Right ventricle myocardium superior (tissue), 1 donor: ENCODE results near the gene ANKS1B. TPM values are rescaled to one million over a fixed set of nuclear protein-coding genes. Genes with fewer than 3 reads are reported as not detected.
A peak's percentile ranks its signal among the peaks of the same experiment; 100 is the strongest.
"Not testable (repeated sequence)": the region's sequence is repeated elsewhere in the genome, so short reads cannot be mapped to it uniquely, and the experiment has no call there.

Experiments used
- ATAC-seq: fragments of 200-7000 bp; cut with Tn5 transposase; one replicate; pipeline ENCODE4 v1.9.1; 2020; ENCODE audit warnings: mild to moderate bottlenecking; ENCODE audit not compliant: poor library complexity
- DNase-seq: peaks from one replicate; pipeline ENCODE4 v3.0.0-alpha.2; 2020
- intact Hi-C: fragments of 100-400 bp; cut with DNase I; formaldehyde crosslinking; loops from one replicate; pipeline ENCODE4 v1.11.2; 2022
- total RNA-seq: library from RNA; stranded (reverse); fragmentation: NEBNext Ultra II Directional; extraction: Animal tissue kit (Norgen Biotek cat#: 25700); gene quantifications from one replicate; pipeline ENCODE4 v1.2.1, GENCODE V29; 2021
- donor health status: DM: no; HTN: yes; CAD: no; lungs with severe emphysema.

Gene ANKS1B
- total RNA-seq, 1 donor from 2014 or later, result 1.2 TPM

GRCh38 chr12:98873776-98874175, 1111.0 kb downstream of the ANKS1B start:
- intact Hi-C loops, result no loop called here
- ATAC-seq (no peak), DNase-seq (no peak)

GRCh38 chr12:98870504-98870903, 1114.2 kb downstream of the ANKS1B start:
- no peak for DNase-seq
- intact Hi-C loops, result no loop called here
- no peak for ATAC-seq

- ATAC-seq (no peak), DNase-seq (no peak)
- intact Hi-C loops, result no loop called here
Measured at GRCh38 chr12:98869886-98870503, 1114.7 kb downstream of the ANKS1B start.

GRCh38 chr12:98868538-98868937, 1116.2 kb downstream of the ANKS1B start:
- intact Hi-C loops, result no loop called here
- ATAC-seq (no peak), DNase-seq (no peak)

GRCh38 chr12:98868076-98868475, 1116.7 kb downstream of the ANKS1B start:
- no peak for ATAC-seq
- intact Hi-C loops, result no loop called here
- no peak for DNase-seq

- intact Hi-C loops, result no loop called here
- ATAC-seq (no peak), DNase-seq (no peak)
Measured at GRCh38 chr12:98864363-98864762, 1120.4 kb downstream of the ANKS1B start.

- ATAC-seq (no peak), DNase-seq (no peak)
- intact Hi-C loops, result no loop called here
Measured at GRCh38 chr12:98863167-98863566, 1121.6 kb downstream of the ANKS1B start.

- intact Hi-C loops, result no loop called here
- DNase-seq (no peak), ATAC-seq (no peak)
Measured at GRCh38 chr12:98861251-98861650, 1123.5 kb downstream of the ANKS1B start.

- ATAC-seq (no peak), DNase-seq (no peak)
- intact Hi-C loops, result no loop called here
Measured at GRCh38 chr12:98856897-98857540, 1127.7 kb downstream of the ANKS1B start.

- intact Hi-C loops, result no loop called here
- DNase-seq (no peak), ATAC-seq (no peak)
Measured at GRCh38 chr12:98852181-98852580, 1132.6 kb downstream of the ANKS1B start.

- ATAC-seq (no peak), DNase-seq (no peak)
- intact Hi-C loops, result no loop called here
Measured at GRCh38 chr12:98847242-98847641, 1137.5 kb downstream of the ANKS1B start.

GRCh38 chr12:98845957-98846356, 1138.8 kb downstream of the ANKS1B start:
- intact Hi-C loops, result no loop called here
- DNase-seq (no peak), ATAC-seq (no peak)

GRCh38 chr12:98840325-98840724, 1144.4 kb downstream of the ANKS1B start:
- intact Hi-C loops, result no loop called here
- ATAC-seq, result no peak
- DNase-seq, result no peak

GRCh38 chr12:98838231-98838647, 1146.5 kb downstream of the ANKS1B start:
- intact Hi-C loops, result no loop called here
- ATAC-seq (no peak), DNase-seq (no peak)

- intact Hi-C loops, ATAC-seq, DNase-seq: not testable (repeated sequence)
Measured at GRCh38 chr12:98837134-98837752, 1147.5 kb downstream of the ANKS1B start.

- ATAC-seq (no peak), DNase-seq (no peak)
- intact Hi-C loops, result no loop called here
Measured at GRCh38 chr12:98830657-98831056, 1154.1 kb downstream of the ANKS1B start.

GRCh38 chr12:98828802-98829600, 1155.7 kb downstream of the ANKS1B start:
- intact Hi-C loops, result no loop called here
- DNase-seq (no peak), ATAC-seq (no peak)

- ATAC-seq (peak; percentile 55), DNase-seq (no peak)
- intact Hi-C loops, result no loop called here
Measured at GRCh38 chr12:98823012-98823411, 1161.7 kb downstream of the ANKS1B start.

GRCh38 chr12:98821866-98822265, 1162.9 kb downstream of the ANKS1B start:
- DNase-seq (no peak), ATAC-seq (no peak)
- intact Hi-C loops, result no loop called here
